Heart right ventricle (tissue), 16 donors: ENCODE data around the gene CYP2W1. TPM values are rescaled to one million over a fixed set of nuclear protein-coding genes. Genes with fewer than 3 reads are reported as not detected.

Experiments
- ATAC-seq, 8 donors: fragments of 200-7000 bp; cut with Tn5 transposase; one replicate each; pipeline ENCODE4 v1.9.1; 2020; ENCODE audit warnings: mild to moderate bottlenecking in 8 of 8, moderate library complexity in 8 of 8, moderate number of reproducible peaks in 1 of 8
- DNase-seq, 2 donors: peaks; one replicate each; pipeline ENCODE4 v3.0.0-alpha.2; 2020
- H3K27ac ChIP-seq, 10 donors: fragments of 200-600 bp; sonication (generic) in 2 of 10; one replicate each; pipeline versions ENCODE4 v1.5.0 to v1.8.0; 2020 to 2022; ENCODE audit warnings: mild to moderate bottlenecking in 3 of 10
- H3K27me3 ChIP-seq, 7 donors: fragments of 200-600 bp; one replicate each; pipeline ENCODE4 v1.8.0; 2021 to 2022; ENCODE audit warnings: mild to moderate bottlenecking in 2 of 7
- H3K36me3 ChIP-seq, 9 donors: fragments of 200-600 bp; sonication (generic) in 1 of 9; one replicate each; pipeline versions ENCODE4 v1.5.0 to v1.8.0; 2020 to 2022; ENCODE audit warnings: mild to moderate bottlenecking in 2 of 9
- H3K4me1 ChIP-seq, 9 donors: fragments of 200-600 bp; sonication (generic) in 1 of 9; one replicate each; pipeline versions ENCODE4 v1.5.0 to v1.8.0; 2020 to 2022; ENCODE audit warnings: mild to moderate bottlenecking in 4 of 9
- H3K4me3 ChIP-seq, 10 donors: fragments of 200-600 bp; sonication (generic) in 2 of 10; one replicate each; pipeline versions ENCODE4 v1.5.0 to v1.8.0; 2020 to 2022; ENCODE audit warnings: mild to moderate bottlenecking in 7 of 10, moderate library complexity in 2 of 10
- H3K9me3 ChIP-seq, 11 donors: fragments of 200-600 bp in 10 of 11; sonication (generic) in 2 of 11; one replicate each; pipeline versions ENCODE4 v1.5.0 to v1.8.0; 2013 to 2022; ENCODE audit warnings: mild to moderate bottlenecking in 2 of 11, control low read depth in 1 of 11, moderate library complexity in 1 of 11
- CTCF ChIP-seq, 9 donors: fragments of 200-600 bp; sonication (generic) in 2 of 9; IDR thresholded peaks; one replicate each; pipeline versions ENCODE4 v1.5.0 to v1.8.0; 2021 to 2022; ENCODE audit warnings: antibody characterized with exemption in 9 of 9, mild to moderate bottlenecking in 5 of 9, moderate library complexity in 1 of 9
- WGBS, 2 donors: extraction: QIAGEN DNeasy Blood & Tissue Kit; methylation state at CpG; one replicate each; pipeline ENCODE4 v1.1.7; 2013; ENCODE audit warnings: inconsistent platforms in 1 of 2; 5-methylcytosine and 5-hydroxymethylcytosine counted together
- intact Hi-C, 10 donors: fragments of 100-400 bp; cut with DNase I; formaldehyde crosslinking; loops; one replicate each; pipeline versions ENCODE4 v1.11.1 to v1.14.2; 2022
- long read RNA-seq, 3 donors: library from polyadenylated mRNA; unstranded; transcript quantifications; one replicate each; pipeline ENCODE4 v2.0.0, GENCODE V29; 2020 to 2021
- polyA plus RNA-seq, 2 donors: library from polyadenylated mRNA; stranded (reverse); fragments of 200-250 nt; gene quantifications; one replicate each; pipeline ENCODE4 v1.2.3, GENCODE V29; 2013
- total RNA-seq, 10 donors: library from RNA; stranded (reverse); fragmentation: NEBNext Ultra II Directional in 3 of 10; extraction: Animal tissue kit (Norgen Biotek cat#: 25700) in 3 of 10; gene quantifications; one replicate each; pipeline versions ENCODE4 v1.2.1 to v1.2.4, GENCODE V29; 2021 to 2023
- donor health status: Arrhythmogenic right ventricular cardiomyopathy.
- donor health status: ischemic (EF 13 %, LVEDD 7.1; RV severe dilation, severe dysfunction).
- donor health status: healthy with polysubstance abuse.
- donor health status: DM: no; HTN: yes; CAD: no.
- donor health status: DM: no; HTN: no; CAD: no.
- donor health status: ischemic (EF 25% LVEDD 6.9; RV normal size, moderate dysfunction).
- donor health status: ischemic (EF 25% LVEDD 5.7; RV mildly dilated, moderate dysfunction).
- donor health status: healthy.
- donor health status: DM: yes; HTN: yes; CAD: no.
- donor health status: Ischemic cardiomyopathy.
- donor health status: ischemic (EF 35%, LVEDD 5.7; RV mildly dilated, moderate dysfunction).
- donor health status: nonischemic (EF 11% LVEDD 7.7; RV severe dilation, severe dysfunction).
- donor health status: DM: yes; HTN: yes; CAD: no.
- donor health status: PGD.
- donor health status: ischemic (EF 29% LVEDD 5.4; RV normal size, mild dysfunction).
- donor health status: nonischemic (EF 23%, LVEDD 6.1; RV moderate dilation, normal function).

The CYP2W1 gene
- total RNA-seq (not detected), polyA plus RNA-seq (not detected)
- long read RNA-seq, donor 1 = 0 reads
- long read RNA-seq, donor 2 = 0 reads
- long read RNA-seq, donor 3 = 0 reads

GRCh38 chr7:983004-983615 lies at the start of gene CYP2W1:
CYP2W1 (plus strand) TSS chr7:983181; CDS start chr7:983212, 31 bp downstream.
- no peak for DNase-seq
- intact Hi-C loops = loop anchor here in 1 of 10 donors (10.0 kb wide), 1 partner anchor 172 kb away; no protein-coding TSS in a partner anchor
- Histone ChIP-seq H3K27ac (no peak within 1 kb of the TSS), H3K36me3 (no peaks in the 10 kb centered on the region), H3K27me3 (peaks cover 7 to 50% (median 46%) of the 10 kb centered on the region in 7 donors), H3K4me1 (peaks cover 0 to 12% (median 1%) of the 10 kb centered on the region in 9 donors), H3K4me3 (no peak within 1 kb of the TSS), H3K9me3 (no peaks in the 10 kb centered on the region)
- ATAC-seq = no peak
- no peak for TF ChIP-seq CTCF (IDR thresholded peaks at IDR 0.05)
- 72 to 74% methylated on average over 34 of the region's 34 CpGs for WGBS, 2 donors

GRCh38 chr7:934469-935163 lies 48.4 kb upstream of the CYP2W1 start:
- no peak overlapping the region for H3K27ac ChIP-seq
- WGBS, 2 donors = 80 to 85% methylated on average over 34 of the region's 34 CpGs
- no peaks in the 10 kb centered on the region for H3K9me3 ChIP-seq
- intact Hi-C loops = no loop called here
- ATAC-seq (peak in 1 of 8 donors; percentile 43), DNase-seq (peak in 1 of 2 donors; percentile 9)
- H3K4me3 ChIP-seq = no peak overlapping the region
- peaks cover 0 to 24% (median 0%) of the 10 kb centered on the region in 9 donors for H3K4me1 ChIP-seq
- no peaks in the 10 kb centered on the region for H3K27me3 ChIP-seq
- no peak for TF ChIP-seq CTCF (IDR thresholded peaks at IDR 0.05)
- H3K36me3 ChIP-seq = peaks cover 0 to 8% (median 0%) of the 10 kb centered on the region in 9 donors

- peaks cover 0 to 8% (median 0%) of the 10 kb centered on the region in 9 donors for H3K36me3 ChIP-seq
- H3K27me3 ChIP-seq = no peaks in the 10 kb centered on the region
- H3K27ac ChIP-seq = no peak overlapping the region
- intact Hi-C loops = no loop called here
- peak in 1 of 8 donors; percentile 10 for ATAC-seq
- WGBS, 2 donors = 83 to 86% methylated on average over 44 to 46 of the region's 46 CpGs
- peaks cover 0 to 19% (median 0%) of the 10 kb centered on the region in 9 donors for H3K4me1 ChIP-seq
- peaks cover 0 to 1% (median 0%) of the 10 kb centered on the region in 11 donors for H3K9me3 ChIP-seq
- no peak overlapping the region for H3K4me3 ChIP-seq
- TF ChIP-seq CTCF (IDR thresholded peaks at IDR 0.05) = no peak
- peak in 1 of 2 donors; percentile 7 for DNase-seq
These were observed 47.7 kb upstream of the CYP2W1 start for GRCh38 chr7:935164-935873.

- peak in 1 of 2 donors; percentile 3 for DNase-seq
- no peak for TF ChIP-seq CTCF (IDR thresholded peaks at IDR 0.05)
- WGBS, 2 donors = 92 to 94% methylated on average over 28 of the region's 28 CpGs
- peaks cover 0 to 13% (median 0%) of the 10 kb centered on the region in 9 donors for H3K4me1 ChIP-seq
- H3K27ac ChIP-seq = no peak overlapping the region
- H3K4me3 ChIP-seq = no peak overlapping the region
- intact Hi-C loops = no loop called here
- ATAC-seq = no peak
- peaks cover 0 to 7% (median 0%) of the 10 kb centered on the region in 11 donors for H3K9me3 ChIP-seq
- H3K27me3 ChIP-seq = no peaks in the 10 kb centered on the region
- H3K36me3 ChIP-seq = peaks cover 0 to 8% (median 0%) of the 10 kb centered on the region in 9 donors
These were observed 47.1 kb upstream of the CYP2W1 start for GRCh38 chr7:935874-936385.
